D341Med (cell line): ENCODE results near the gene MDFIC2.
"Not testable (repeated sequence)": the region's sequence is repeated elsewhere in the genome, so short reads cannot be mapped to it uniquely, and the experiment has no call there.

ENCODE experiments used
- DNase-seq: peaks from one replicate; pipeline ENCODE4 v3.0.0; 2012; ENCODE audit warnings: low spot score

MDFIC2 gene

GRCh38 chr3:70312336-70312735 is at the start of gene MDFIC2:
MDFIC2 (minus strand) TSS chr3:70312638; CDS start chr3:70311973, 665 bp downstream.
- peak; percentile 9 for DNase-seq

DNA sequence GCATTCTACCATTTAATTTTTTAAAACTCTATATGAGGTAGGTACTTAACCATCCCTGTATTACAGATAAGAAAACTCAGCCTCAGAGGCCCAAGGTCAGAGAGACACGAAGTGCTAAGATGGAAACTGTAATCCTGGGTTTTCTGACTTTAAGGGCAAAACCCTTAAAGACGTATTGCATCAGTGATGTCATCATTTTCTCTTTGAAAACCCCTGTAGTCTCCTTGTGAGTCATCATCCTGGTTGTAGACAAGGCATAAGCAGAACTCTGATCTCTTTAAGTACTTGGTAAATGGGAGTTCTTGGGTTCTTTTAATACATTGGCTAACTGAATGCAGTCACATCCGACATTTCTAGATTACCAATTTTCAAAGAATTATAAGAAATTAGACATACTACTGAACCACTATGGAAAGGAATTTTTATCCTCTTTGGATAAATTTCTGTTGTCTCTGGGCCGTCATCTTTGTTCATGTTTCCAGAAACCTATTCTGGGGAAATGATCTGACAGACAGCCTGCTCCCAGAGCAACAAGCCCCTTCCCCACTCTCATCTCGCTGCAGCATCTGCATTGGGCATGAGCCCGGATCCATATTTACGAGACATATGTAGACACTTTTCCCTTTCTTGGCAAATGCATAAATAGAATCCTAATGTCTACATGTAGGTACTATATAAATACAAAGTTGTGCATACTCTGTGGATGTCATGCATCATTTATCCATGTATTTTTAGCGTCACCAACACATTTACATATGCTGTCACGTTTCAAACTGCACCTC is 48.7 kb upstream of the MDFIC2 start:
- DNase-seq, result no peak

- DNase-seq, result no peak
Observed at GRCh38 chr3:70359711-70360110, 47.3 kb upstream of the MDFIC2 start.

DNA sequence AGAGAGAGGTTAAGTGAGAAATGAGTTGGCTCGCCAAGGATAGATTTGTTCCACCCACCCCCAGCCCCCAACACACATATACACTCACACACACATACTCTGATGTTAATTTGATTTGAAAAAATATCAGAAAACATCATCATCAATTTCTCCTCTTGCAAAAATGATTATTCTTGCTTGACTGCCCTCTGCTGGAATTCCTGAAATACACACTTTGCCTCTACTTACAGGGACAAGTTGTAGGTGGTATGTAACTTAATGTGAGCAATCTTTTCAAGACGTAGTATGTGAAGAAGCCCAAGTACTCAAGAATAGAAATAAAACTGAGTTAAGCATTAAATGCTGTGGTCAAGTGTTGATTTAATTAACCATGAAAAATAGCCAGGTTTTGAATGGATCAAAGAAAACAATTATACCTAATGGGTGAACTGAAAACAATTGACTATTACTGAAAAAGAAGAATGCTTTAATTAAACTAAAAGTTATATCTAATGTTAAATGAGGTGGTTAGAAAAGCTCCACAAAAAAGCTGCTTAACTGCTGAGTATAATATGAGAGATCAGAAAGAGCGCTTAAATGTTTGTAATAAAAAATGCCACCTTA is 46.6 kb upstream of the MDFIC2 start:
- peak; percentile 26 for DNase-seq

DNA sequence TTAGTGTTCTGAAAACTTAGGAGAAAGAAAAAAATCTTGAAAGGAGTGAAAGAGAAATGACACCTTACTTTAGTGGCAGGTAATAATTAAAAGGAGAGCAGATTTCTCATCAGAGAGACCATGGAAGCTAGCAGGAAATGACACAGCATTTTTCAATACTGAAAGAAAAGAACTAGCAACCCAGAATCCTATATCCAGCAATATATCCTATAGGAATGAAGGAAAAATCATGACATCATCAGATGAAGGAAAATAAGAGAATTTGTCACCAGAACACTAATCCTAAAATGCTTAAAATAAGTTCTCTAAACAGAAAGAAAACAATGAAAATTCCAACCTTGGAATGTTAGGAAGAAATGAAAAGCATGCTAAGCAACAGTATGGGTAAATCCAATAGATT is 39.8 kb upstream of the MDFIC2 start:
- DNase-seq, result no peak

DNA sequence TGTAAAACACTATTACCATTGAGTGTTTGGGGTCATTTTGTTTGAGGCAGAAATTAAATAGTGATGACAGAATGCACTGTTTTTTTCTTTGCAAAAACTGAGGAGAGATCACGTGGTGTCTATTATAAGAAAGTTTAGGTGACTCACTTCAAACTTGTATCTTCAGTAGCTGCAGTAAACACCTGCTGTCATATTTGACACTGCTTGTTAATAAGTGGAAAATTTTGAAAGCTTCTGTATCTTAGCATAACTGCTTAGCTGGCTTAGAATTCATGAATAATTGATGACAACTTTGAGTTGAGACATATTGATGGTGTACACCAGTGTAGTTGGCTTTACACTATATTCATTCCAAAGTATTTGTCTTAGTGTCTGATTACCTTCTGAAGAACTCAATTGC is 29.7 kb upstream of the MDFIC2 start:
- no peak for DNase-seq

GRCh38 chr3:70336885-70337284 is 24.4 kb upstream of the MDFIC2 start:
- DNase-seq, result not testable (repeated sequence)

GRCh38 chr3:70333080-70333479 is 20.6 kb upstream of the MDFIC2 start:
- DNase-seq, result no peak

GRCh38 chr3:70315021-70315420 is 2.6 kb upstream of the MDFIC2 start:
- no peak for DNase-seq

GRCh38 chr3:70310809-70311208 is 1.6 kb downstream of the MDFIC2 start:
- no peak for DNase-seq

DNA sequence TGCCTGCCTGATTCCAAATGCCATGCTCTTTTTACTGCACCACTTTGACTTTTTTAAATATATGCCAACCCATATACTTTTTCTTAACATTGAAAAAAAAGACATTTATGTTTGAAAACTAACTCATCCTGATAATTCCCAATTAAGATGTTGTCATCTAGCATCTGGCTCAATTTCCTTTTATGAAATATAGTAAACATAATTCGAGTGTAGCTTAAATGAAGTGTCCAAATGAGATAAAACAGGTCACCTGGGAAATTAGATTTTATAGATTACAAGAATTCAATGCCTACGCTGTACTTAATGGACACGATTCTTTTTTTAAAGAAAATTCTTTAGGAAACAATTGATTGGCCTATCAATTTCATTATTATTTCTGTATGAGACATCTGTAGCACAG is 2.8 kb downstream of the MDFIC2 start:
- no peak for DNase-seq

GRCh38 chr3:70308760-70309159 is 3.7 kb downstream of the MDFIC2 start:
- DNase-seq, result peak; percentile 53

- no peak for DNase-seq
Observed at GRCh38 chr3:70306736-70307135, 5.7 kb downstream of the MDFIC2 start.

DNA sequence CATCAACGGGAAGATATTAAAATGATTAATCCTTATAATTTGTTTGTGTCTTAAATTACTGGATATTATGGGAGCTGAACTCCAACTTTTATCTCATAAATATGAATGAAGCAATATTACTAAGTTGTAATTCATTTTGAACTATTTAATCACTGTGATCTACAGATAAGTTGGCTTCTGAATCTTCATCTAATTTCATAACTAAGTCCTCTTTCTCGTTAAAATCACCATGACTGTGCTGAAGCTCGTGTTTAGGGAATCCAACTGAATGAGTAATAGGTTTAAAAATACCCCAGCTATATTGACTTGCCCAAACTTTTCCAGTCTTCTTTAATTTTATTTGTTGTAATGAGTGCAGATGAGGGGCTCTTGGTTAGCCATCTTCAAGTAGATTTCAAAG is 14.1 kb downstream of the MDFIC2 start:
- DNase-seq, result no peak

GRCh38 chr3:70291097-70291482 is 21.3 kb downstream of the MDFIC2 start:
- no peak for DNase-seq

DNA sequence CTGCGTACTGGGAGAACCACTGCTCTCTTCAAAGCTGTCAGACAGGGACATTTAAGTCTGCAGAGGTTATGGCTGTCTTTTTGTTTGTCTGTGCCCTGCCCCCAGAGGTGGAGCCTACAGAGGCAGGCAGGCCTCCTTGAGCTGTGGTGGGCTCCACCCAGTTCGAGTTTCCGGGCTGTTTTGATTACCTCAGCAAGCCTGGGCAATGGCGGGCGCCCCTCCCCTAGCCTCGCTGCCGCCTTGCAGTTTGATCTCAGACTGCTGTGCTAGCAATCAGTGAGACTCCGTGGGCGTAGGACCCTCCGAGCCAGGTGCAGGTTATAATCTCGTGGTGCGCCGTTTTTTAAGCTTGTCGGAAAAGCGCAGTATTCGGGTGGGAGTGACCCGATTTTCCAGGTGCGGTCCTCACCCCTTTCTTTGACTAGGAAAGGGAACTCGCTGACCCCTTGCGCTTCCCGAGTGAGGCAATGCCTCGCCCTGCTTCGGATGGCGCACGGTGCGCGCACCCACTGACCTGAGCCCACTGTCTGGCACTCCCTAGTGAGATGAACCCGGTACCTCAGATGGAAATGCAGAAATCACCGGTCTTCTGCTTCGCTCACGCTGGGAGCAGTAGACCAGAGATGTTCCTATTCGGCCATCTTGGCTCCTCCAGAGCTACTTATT is 21.9 kb downstream of the MDFIC2 start:
- not testable (repeated sequence) for DNase-seq

DNA sequence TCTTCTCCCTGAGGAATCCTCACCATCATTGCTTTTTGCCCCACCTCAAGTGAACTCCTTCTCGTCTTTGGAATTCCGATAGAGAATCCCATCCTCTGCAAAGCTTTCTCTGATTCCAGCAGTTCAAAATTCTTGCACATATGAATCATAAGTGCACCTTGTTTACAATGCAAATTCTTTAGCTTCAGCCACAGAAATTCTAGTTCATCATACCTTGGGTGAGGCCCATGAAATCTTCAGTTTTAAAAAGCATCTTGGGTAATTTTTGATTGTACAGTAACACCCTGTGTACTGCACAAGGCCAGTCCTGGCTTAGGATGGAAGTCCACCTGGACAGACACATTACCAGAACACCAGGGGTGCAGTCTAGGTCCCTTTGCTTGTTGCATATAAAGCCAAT is 30.8 kb downstream of the MDFIC2 start:
- no peak for DNase-seq

GRCh38 chr3:70277304-70277703 is 35.1 kb downstream of the MDFIC2 start:
- no peak for DNase-seq

- DNase-seq, result no peak
Observed at GRCh38 chr3:70276901-70277300, 35.5 kb downstream of the MDFIC2 start.

DNA sequence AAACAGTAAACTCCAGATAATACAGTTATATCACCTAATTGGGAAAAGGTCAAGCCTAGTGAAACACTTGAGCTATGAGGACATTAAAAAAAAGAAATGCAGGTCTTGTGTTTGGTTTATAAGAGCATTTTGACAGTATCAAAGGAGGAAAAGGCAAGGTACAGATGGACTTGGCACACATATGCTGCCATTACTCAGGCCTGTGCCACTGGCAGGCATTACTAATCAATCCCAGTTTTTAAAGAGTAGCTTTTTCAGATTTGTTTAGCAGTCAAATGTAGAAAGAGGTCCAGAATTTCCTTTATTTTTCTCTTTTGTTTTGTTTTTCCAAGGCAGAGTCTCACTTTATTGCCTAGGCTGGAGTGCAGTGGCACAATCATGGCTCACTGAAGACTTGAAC is 38.9 kb downstream of the MDFIC2 start:
- no peak for DNase-seq

- DNase-seq, result no peak
Observed at GRCh38 chr3:70272798-70273197, 39.6 kb downstream of the MDFIC2 start.

- DNase-seq, result no peak
Observed at GRCh38 chr3:70264122-70264780, 48.2 kb downstream of the MDFIC2 start.

DNA sequence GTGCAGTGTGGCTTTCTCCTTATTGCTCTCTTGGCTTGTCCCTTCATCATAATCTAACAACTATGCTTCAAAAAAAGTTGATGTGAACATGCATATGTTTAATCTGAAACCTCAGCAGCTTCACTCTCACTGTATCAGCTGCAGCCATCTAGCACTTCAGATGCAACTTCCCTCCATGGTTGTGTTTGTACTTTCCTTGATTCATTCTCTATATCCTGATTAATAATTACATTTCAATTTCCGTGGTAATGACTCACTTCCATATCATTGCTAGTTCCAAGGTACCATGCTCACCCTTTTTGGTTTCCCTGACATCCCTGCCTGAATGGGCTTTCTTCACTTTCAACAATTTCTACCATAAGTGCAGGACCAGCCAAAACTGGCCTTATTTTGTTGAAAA is 51.2 kb downstream of the MDFIC2 start:
- no peak for DNase-seq
